ENCODE measurements around the gene AHI1.

DNA sequence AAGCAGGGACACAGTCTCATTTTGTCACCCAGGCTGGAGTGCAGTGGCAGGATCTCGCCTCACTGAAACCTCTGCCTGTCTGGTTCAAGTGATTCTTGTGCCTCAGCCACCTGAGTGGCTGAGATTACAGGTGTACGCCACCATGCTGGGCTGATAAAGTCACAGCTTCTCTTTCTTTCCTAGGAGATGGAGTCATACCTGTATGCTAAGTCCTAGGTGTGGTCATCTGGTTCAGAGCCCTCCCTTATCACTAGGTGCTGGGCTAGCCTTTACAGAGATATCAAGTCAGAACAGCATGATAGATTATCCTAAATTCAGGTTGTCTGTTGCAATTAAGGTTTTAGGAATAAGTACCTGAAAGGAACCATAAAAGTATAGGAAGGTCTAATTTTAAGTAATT is 86.7 kb downstream of the AHI1 start:
- TF ChIP-seq ZNF589 (CRISPR knock-in tag; conservative IDR thresholded peaks at IDR 0.05): no peak
- no peak for TF ChIP-seq EP300 (IDR thresholded peaks at IDR 0.05; ENCODE audit: low read depth in 2 of 2, low read length in 2 of 2)
- no peak for TF ChIP-seq EP300 (CRISPR knock-in tag; IDR thresholded peaks at IDR 0.05; ENCODE audit: borderline replicate concordance)
- TF ChIP-seq ATF7 (IDR thresholded peaks at IDR 0.05): no peak
- no peak for TF ChIP-seq ATF7 (CRISPR knock-in tag; IDR thresholded peaks at IDR 0.05)
- TF ChIP-seq ZNF468 (CRISPR knock-in tag; IDR thresholded peaks at IDR 0.05): no peak
- TF ChIP-seq, protein P1, sequence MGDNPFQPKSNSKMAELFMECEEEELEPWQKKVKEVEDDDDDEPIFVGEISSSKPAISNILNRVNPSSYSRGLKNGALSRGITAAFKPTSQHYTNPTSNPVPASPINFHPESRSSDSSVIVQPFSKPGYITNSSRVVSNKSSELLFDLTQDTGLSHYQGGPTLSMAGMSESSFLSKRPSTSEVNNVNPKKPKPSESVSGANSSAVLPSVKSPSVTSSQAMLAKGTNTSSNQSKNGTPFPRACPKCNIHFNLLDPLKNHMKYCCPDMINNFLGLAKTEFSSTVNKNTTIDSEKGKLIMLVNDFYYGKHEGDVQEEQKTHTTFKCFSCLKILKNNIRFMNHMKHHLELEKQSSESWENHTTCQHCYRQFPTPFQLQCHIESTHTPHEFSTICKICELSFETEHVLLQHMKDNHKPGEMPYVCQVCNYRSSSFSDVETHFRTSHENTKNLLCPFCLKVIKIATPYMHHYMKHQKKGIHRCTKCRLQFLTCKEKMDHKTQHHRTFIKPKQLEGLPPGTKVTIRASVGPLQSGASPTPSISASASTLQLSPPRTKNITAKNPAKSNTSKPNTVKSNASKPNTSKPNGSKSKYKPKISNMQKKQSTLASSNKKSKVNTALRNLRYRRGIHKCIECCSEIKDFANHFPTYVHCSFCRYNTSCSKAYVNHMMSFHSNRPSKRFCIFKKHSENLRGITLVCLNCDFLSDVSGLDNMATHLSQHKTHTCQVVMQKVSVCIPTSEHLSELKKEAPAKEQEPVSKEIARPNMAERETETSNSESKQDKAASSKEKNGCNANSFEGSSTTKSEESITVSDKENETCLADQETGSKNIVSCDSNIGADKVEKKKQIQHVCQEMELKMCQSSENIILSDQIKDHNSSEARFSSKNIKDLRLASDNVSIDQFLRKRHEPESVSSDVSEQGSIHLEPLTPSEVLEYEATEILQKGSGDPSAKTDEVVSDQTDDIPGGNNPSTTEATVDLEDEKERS (CRISPR knock-in tag; IDR thresholded peaks at IDR 0.05): no peak
- TF ChIP-seq TBL1XR1 (IDR thresholded peaks at IDR 0.05; ENCODE audit: borderline replicate concordance, low read length, partially characterized antibody): no peak
- TF ChIP-seq ZNF460 (CRISPR knock-in tag; IDR thresholded peaks at IDR 0.05; ENCODE audit: borderline replicate concordance): no peak
- TF ChIP-seq, protein P2, sequence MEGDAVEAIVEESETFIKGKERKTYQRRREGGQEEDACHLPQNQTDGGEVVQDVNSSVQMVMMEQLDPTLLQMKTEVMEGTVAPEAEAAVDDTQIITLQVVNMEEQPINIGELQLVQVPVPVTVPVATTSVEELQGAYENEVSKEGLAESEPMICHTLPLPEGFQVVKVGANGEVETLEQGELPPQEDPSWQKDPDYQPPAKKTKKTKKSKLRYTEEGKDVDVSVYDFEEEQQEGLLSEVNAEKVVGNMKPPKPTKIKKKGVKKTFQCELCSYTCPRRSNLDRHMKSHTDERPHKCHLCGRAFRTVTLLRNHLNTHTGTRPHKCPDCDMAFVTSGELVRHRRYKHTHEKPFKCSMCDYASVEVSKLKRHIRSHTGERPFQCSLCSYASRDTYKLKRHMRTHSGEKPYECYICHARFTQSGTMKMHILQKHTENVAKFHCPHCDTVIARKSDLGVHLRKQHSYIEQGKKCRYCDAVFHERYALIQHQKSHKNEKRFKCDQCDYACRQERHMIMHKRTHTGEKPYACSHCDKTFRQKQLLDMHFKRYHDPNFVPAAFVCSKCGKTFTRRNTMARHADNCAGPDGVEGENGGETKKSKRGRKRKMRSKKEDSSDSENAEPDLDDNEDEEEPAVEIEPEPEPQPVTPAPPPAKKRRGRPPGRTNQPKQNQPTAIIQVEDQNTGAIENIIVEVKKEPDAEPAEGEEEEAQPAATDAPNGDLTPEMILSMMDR (CRISPR knock-in tag; IDR thresholded peaks at IDR 0.05): no peak
- TF ChIP-seq, protein P3, sequence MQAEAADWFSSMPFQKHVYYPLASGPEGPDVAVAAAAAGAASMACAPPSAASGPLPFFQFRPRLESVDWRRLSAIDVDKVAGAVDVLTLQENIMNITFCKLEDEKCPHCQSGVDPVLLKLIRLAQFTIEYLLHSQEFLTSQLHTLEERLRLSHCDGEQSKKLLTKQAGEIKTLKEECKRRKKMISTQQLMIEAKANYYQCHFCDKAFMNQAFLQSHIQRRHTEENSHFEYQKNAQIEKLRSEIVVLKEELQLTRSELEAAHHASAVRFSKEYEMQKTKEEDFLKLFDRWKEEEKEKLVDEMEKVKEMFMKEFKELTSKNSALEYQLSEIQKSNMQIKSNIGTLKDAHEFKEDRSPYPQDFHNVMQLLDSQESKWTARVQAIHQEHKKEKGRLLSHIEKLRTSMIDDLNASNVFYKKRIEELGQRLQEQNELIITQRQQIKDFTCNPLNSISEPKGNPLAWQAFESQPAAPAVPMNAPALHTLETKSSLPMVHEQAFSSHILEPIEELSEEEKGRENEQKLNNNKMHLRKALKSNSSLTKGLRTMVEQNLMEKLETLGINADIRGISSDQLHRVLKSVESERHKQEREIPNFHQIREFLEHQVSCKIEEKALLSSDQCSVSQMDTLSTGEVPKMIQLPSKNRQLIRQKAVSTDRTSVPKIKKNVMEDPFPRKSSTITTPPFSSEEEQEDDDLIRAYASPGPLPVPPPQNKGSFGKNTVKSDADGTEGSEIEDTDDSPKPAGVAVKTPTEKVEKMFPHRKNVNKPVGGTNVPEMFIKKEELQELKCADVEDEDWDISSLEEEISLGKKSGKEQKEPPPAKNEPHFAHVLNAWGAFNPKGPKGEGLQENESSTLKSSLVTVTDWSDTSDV (CRISPR knock-in tag; IDR thresholded peaks at IDR 0.05): no peak
